Measurements from ENCODE around the gene DTNB.

Gene DTNB

GRCh38 chr2:25380586-25381375 is 292.6 kb downstream of the DTNB start:
- no peak overlapping the region for H3K9ac ChIP-seq (ENCODE audit: low read length in 5 of 5)
- H3K4me3 ChIP-seq (ENCODE audit: low read depth in 1 of 5, low read length in 5 of 5), result no peak overlapping the region
- H3K36me3 ChIP-seq (ENCODE audit: control insufficient read depth in 5 of 5, insufficient read depth in 5 of 5, low read length in 5 of 5), result peaks cover 0 to 3% (median 0%) of the 10 kb centered on the region in 5 donors
- H3K9me3 ChIP-seq (ENCODE audit: control insufficient read depth in 5 of 5, low read length in 5 of 5), result peaks cover 0 to 2% (median 0%) of the 10 kb centered on the region in 5 donors
- no peaks in the 10 kb centered on the region for H3K27me3 ChIP-seq (ENCODE audit: control insufficient read depth in 5 of 5, insufficient read depth in 4 of 5, low read length in 5 of 5)
- H3K27ac ChIP-seq (ENCODE audit: low read depth, low read length), result no peak overlapping the region
- H3K4me1 ChIP-seq (ENCODE audit: control insufficient read depth in 5 of 5, insufficient read depth in 5 of 5, low read length in 5 of 5), result peaks cover 0 to 32% (median 17%) of the 10 kb centered on the region in 5 donors

GRCh38 chr2:25380023-25380422 is 293.4 kb downstream of the DTNB start:
- H3K27ac ChIP-seq (ENCODE audit: low read depth, low read length), result no peak overlapping the region
- H3K4me3 ChIP-seq (ENCODE audit: low read depth in 1 of 5, low read length in 5 of 5), result no peak overlapping the region
- H3K4me1 ChIP-seq (ENCODE audit: control insufficient read depth in 5 of 5, insufficient read depth in 5 of 5, low read length in 5 of 5), result peaks cover 0 to 32% (median 17%) of the 10 kb centered on the region in 5 donors

DNA sequence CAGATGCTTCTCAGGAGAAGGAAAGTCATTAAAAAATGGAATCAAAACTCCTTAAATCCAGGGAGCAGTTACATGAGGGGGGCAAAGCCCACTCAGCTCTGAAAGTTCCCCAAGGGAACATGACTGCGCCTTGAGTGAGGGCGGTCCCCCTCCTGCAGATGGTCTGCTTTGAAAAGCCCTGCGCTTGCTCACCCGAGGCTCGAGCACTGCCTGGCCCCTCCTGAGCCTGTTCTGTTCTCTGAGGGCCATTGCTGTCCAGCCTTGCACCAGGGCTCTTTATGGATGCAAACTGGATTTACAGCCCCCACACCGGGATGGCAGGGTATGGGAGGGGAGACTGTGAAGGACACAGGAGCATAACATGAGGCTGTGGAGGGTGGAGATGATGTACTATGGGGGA is 293.8 kb downstream of the DTNB start:
- no peaks in the 10 kb centered on the region for H3K27me3 ChIP-seq (ENCODE audit: control insufficient read depth in 5 of 5, insufficient read depth in 4 of 5, low read length in 5 of 5)
- H3K4me3 ChIP-seq (ENCODE audit: low read depth in 1 of 5, low read length in 5 of 5), result no peak overlapping the region
- H3K9me3 ChIP-seq (ENCODE audit: control insufficient read depth in 5 of 5, low read length in 5 of 5), result peaks cover 0 to 2% (median 0%) of the 10 kb centered on the region in 5 donors
- H3K36me3 ChIP-seq (ENCODE audit: control insufficient read depth in 5 of 5, insufficient read depth in 5 of 5, low read length in 5 of 5), result no peaks in the 10 kb centered on the region
- peaks cover 0 to 32% (median 17%) of the 10 kb centered on the region in 5 donors for H3K4me1 ChIP-seq (ENCODE audit: control insufficient read depth in 5 of 5, insufficient read depth in 5 of 5, low read length in 5 of 5)
- no peak overlapping the region for H3K9ac ChIP-seq (ENCODE audit: low read length in 5 of 5)
- no peak overlapping the region for H3K27ac ChIP-seq (ENCODE audit: low read depth, low read length)

More at GRCh38 chr2:25380023-25380422, 293.4 kb downstream of the DTNB start:
- Histone ChIP-seq H3K9me3 (ENCODE audit: control insufficient read depth in 5 of 5, low read length in 5 of 5) (peaks cover 0 to 2% (median 0%) of the 10 kb centered on the region in 5 donors), H3K27me3 (ENCODE audit: control insufficient read depth in 5 of 5, insufficient read depth in 4 of 5, low read length in 5 of 5) (no peaks in the 10 kb centered on the region), H3K9ac (ENCODE audit: low read length in 5 of 5) (no peak overlapping the region), H3K36me3 (ENCODE audit: control insufficient read depth in 5 of 5, insufficient read depth in 5 of 5, low read length in 5 of 5) (no peaks in the 10 kb centered on the region)

GRCh38 chr2:25378731-25379490 is 294.5 kb downstream of the DTNB start:
- Histone ChIP-seq H3K9me3 (ENCODE audit: control insufficient read depth in 5 of 5, low read length in 5 of 5) (peaks cover 0 to 2% (median 0%) of the 10 kb centered on the region in 5 donors), H3K9ac (ENCODE audit: low read length in 5 of 5) (no peak overlapping the region), H3K27ac (ENCODE audit: low read depth, low read length) (no peak overlapping the region), H3K4me1 (ENCODE audit: control insufficient read depth in 5 of 5, insufficient read depth in 5 of 5, low read length in 5 of 5) (peaks cover 0 to 32% (median 17%) of the 10 kb centered on the region in 5 donors), H3K36me3 (ENCODE audit: control insufficient read depth in 5 of 5, insufficient read depth in 5 of 5, low read length in 5 of 5) (no peaks in the 10 kb centered on the region), H3K4me3 (ENCODE audit: low read depth in 1 of 5, low read length in 5 of 5) (no peak overlapping the region), H3K27me3 (ENCODE audit: control insufficient read depth in 5 of 5, insufficient read depth in 4 of 5, low read length in 5 of 5) (no peaks in the 10 kb centered on the region)

GRCh38 chr2:25377822-25378421 is 295.5 kb downstream of the DTNB start:
- Histone ChIP-seq H3K27me3 (ENCODE audit: control insufficient read depth in 5 of 5, insufficient read depth in 4 of 5, low read length in 5 of 5) (no peaks in the 10 kb centered on the region), H3K4me3 (ENCODE audit: low read depth in 1 of 5, low read length in 5 of 5) (no peak overlapping the region), H3K9me3 (ENCODE audit: control insufficient read depth in 5 of 5, low read length in 5 of 5) (peaks cover 0 to 2% (median 0%) of the 10 kb centered on the region in 5 donors), H3K36me3 (ENCODE audit: control insufficient read depth in 5 of 5, insufficient read depth in 5 of 5, low read length in 5 of 5) (no peaks in the 10 kb centered on the region), H3K4me1 (ENCODE audit: control insufficient read depth in 5 of 5, insufficient read depth in 5 of 5, low read length in 5 of 5) (peaks cover 0 to 32% (median 17%) of the 10 kb centered on the region in 5 donors), H3K27ac (ENCODE audit: low read depth, low read length) (no peak overlapping the region), H3K9ac (ENCODE audit: low read length in 5 of 5) (no peak overlapping the region)

DNA sequence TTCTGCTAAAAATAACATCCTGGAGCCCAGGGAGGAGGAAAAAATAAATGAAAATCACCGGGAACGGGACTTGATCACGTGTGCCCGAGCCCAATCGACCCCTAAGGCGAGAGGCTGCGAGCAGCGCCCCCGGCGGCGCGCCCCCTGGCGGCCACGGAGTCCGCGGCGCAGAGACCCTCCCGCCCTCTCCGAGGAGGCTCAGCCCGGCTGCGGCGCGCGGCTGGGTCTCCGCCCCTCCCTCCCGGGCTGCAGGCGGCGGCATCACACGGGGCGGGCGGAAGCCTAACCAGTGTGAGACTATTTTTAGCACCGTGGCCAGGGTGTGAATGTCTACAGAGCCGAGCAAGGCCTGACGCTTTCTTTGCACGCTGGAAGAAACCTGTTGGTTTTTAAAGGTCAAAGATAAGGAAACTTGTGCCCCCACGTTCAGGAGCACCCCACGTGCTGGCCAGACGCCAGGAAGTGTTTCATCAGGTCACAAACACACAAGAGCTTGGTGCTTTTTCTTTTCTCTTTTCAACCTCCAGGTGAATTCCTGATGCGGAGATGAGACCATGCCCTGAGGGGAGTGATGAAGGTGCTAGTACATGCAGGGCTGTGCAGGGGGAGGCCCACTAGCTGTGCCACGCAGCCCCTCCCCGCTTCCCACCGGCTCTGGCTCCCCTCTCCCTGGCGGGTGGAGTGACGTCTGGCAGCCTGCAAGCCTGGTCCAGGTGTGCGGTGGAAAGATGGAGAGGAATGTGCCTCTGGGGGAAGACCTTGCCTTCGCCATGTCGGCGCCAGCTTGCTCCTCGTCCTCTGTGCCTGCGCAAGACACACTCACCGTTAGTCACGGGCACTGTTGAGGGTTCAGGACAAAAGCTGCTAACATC is 296.4 kb downstream of the DTNB start:
- H3K4me1 ChIP-seq (ENCODE audit: control insufficient read depth in 5 of 5, insufficient read depth in 5 of 5, low read length in 5 of 5), result peaks cover 0 to 32% (median 17%) of the 10 kb centered on the region in 5 donors
- peak overlapping the region; percentile 34 to 58 (median 46) for H3K4me3 ChIP-seq (ENCODE audit: low read depth in 1 of 5, low read length in 5 of 5)
- H3K36me3 ChIP-seq (ENCODE audit: control insufficient read depth in 5 of 5, insufficient read depth in 5 of 5, low read length in 5 of 5), result no peaks in the 10 kb centered on the region
- no peak overlapping the region for H3K27ac ChIP-seq (ENCODE audit: low read depth, low read length)
- H3K27me3 ChIP-seq (ENCODE audit: control insufficient read depth in 5 of 5, insufficient read depth in 4 of 5, low read length in 5 of 5), result no peaks in the 10 kb centered on the region
- peaks cover 0 to 2% (median 0%) of the 10 kb centered on the region in 5 donors for H3K9me3 ChIP-seq (ENCODE audit: control insufficient read depth in 5 of 5, low read length in 5 of 5)
- peak overlapping the region in 1 of 5 donors; percentile 27 for H3K9ac ChIP-seq (ENCODE audit: low read length in 5 of 5)

GRCh38 chr2:25375989-25376545 is 297.3 kb downstream of the DTNB start:
- H3K36me3 ChIP-seq (ENCODE audit: control insufficient read depth in 5 of 5, insufficient read depth in 5 of 5, low read length in 5 of 5), result no peaks in the 10 kb centered on the region
- peak overlapping the region in 3 of 5 donors; percentile 34 to 58 (median 57) for H3K4me3 ChIP-seq (ENCODE audit: low read depth in 1 of 5, low read length in 5 of 5)
- peaks cover 0 to 2% (median 0%) of the 10 kb centered on the region in 5 donors for H3K9me3 ChIP-seq (ENCODE audit: control insufficient read depth in 5 of 5, low read length in 5 of 5)
- H3K9ac ChIP-seq (ENCODE audit: low read length in 5 of 5), result peak overlapping the region in 1 of 5 donors; percentile 27
- H3K27me3 ChIP-seq (ENCODE audit: control insufficient read depth in 5 of 5, insufficient read depth in 4 of 5, low read length in 5 of 5), result no peaks in the 10 kb centered on the region
- peaks cover 0 to 26% (median 17%) of the 10 kb centered on the region in 5 donors for H3K4me1 ChIP-seq (ENCODE audit: control insufficient read depth in 5 of 5, insufficient read depth in 5 of 5, low read length in 5 of 5)
- no peak overlapping the region for H3K27ac ChIP-seq (ENCODE audit: low read depth, low read length)

GRCh38 chr2:25375371-25375988 is 297.9 kb downstream of the DTNB start:
- Histone ChIP-seq H3K9ac (ENCODE audit: low read length in 5 of 5) (no peak overlapping the region), H3K4me3 (ENCODE audit: low read depth in 1 of 5, low read length in 5 of 5) (no peak overlapping the region), H3K36me3 (ENCODE audit: control insufficient read depth in 5 of 5, insufficient read depth in 5 of 5, low read length in 5 of 5) (no peaks in the 10 kb centered on the region), H3K27me3 (ENCODE audit: control insufficient read depth in 5 of 5, insufficient read depth in 4 of 5, low read length in 5 of 5) (no peaks in the 10 kb centered on the region), H3K9me3 (ENCODE audit: control insufficient read depth in 5 of 5, low read length in 5 of 5) (peaks cover 0 to 2% (median 0%) of the 10 kb centered on the region in 5 donors), H3K27ac (ENCODE audit: low read depth, low read length) (no peak overlapping the region), H3K4me1 (ENCODE audit: control insufficient read depth in 5 of 5, insufficient read depth in 5 of 5, low read length in 5 of 5) (peaks cover 0 to 26% (median 17%) of the 10 kb centered on the region in 5 donors)

DNA sequence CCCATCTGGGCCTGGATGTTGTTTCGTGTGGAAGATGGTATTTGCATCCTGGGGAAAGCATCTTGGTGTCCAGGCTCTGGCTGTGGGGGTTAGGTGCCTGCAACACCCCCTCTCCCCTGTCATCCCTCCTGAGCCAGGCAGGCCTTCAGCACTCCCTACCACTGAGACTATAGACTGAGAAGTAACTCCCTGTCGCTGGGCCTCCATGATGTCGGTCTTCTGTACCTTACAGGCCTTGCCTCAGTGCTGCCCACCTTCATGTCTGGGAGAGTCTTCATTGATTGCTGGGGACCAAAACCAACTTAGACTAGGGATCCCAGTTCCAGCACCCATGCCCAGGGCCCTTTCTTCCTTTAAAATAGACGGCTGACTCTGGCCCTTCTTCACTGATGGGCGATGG is 298.6 kb downstream of the DTNB start:
- H3K4me1 ChIP-seq (ENCODE audit: control insufficient read depth in 5 of 5, insufficient read depth in 5 of 5, low read length in 5 of 5), result peaks cover 0 to 26% (median 17%) of the 10 kb centered on the region in 5 donors
- no peaks in the 10 kb centered on the region for H3K36me3 ChIP-seq (ENCODE audit: control insufficient read depth in 5 of 5, insufficient read depth in 5 of 5, low read length in 5 of 5)
- no peak overlapping the region for H3K9ac ChIP-seq (ENCODE audit: low read length in 5 of 5)
- peaks cover 0 to 2% (median 0%) of the 10 kb centered on the region in 5 donors for H3K9me3 ChIP-seq (ENCODE audit: control insufficient read depth in 5 of 5, low read length in 5 of 5)
- no peak overlapping the region for H3K27ac ChIP-seq (ENCODE audit: low read depth, low read length)
- no peak overlapping the region for H3K4me3 ChIP-seq (ENCODE audit: low read depth in 1 of 5, low read length in 5 of 5)
- no peaks in the 10 kb centered on the region for H3K27me3 ChIP-seq (ENCODE audit: control insufficient read depth in 5 of 5, insufficient read depth in 4 of 5, low read length in 5 of 5)

Data from subcutaneous abdominal adipose tissue (tissue), 5 donors.